Nephron (organoid): Measurements from ENCODE around the gene SLC6A16.

Source experiments
- H3K27ac Mint-ChIP-seq, 3 experiments: 2 replicates each; pipeline ENCODE4 v1.8.0; 2020; ENCODE audit warnings: mixed read lengths in 3 of 3, mild to moderate bottlenecking in 2 of 3, moderate library complexity in 1 of 3
- H3K27me3 Mint-ChIP-seq: 2 replicates; pipeline ENCODE4 v1.8.0; 2021; ENCODE audit warnings: low read depth, mild to moderate bottlenecking, moderate library complexity, mixed read lengths
- H3K36me3 Mint-ChIP-seq: 2 replicates; pipeline ENCODE4 v1.8.0; 2020; ENCODE audit warnings: low read depth, mixed read lengths
- H3K4me1 Mint-ChIP-seq: 2 replicates; pipeline ENCODE4 v1.8.0; 2020; ENCODE audit warnings: mixed read lengths
- H3K4me3 Mint-ChIP-seq, 3 experiments: 2 replicates each; pipeline ENCODE4 v1.8.0; 2020; ENCODE audit warnings: mild to moderate bottlenecking in 3 of 3, mixed read lengths in 3 of 3, moderate library complexity in 2 of 3
- H3K9me3 Mint-ChIP-seq: 2 replicates; pipeline ENCODE4 v1.8.0; 2020; ENCODE audit warnings: mixed read lengths
- TF ChIP-seq, protein P1 (sequence below), 3 experiments: fragments of 200-600 bp; sonication (generic); IDR thresholded peaks; one replicate each; pipeline ENCODE4 v1.5.0; 2021; ENCODE audit warnings: antibody characterized with exemption in 3 of 3; ENCODE audit not compliant: unreplicated experiment in 3 of 3

The SLC6A16 gene

DNA sequence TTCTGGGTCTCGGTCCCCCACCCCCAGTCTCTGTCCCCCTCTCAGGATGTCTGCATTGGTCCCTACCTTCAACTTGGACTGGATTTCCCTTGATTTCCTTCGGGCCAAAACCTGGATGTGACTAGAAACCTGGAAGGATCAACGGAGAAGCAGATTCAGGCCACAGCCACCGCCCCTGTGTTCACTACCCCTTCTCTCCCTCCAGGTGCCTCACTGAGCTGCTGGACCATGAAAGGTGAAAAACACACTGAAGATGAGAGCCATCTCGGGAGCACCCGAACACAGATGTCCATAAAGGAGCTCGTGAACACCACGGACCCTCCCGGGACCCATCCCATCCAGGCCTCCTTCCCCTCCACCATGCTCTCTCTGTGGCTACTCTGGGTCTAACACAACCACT lies 32.2 kb upstream of the SLC6A16 start:
- TF ChIP-seq, protein P1, sequence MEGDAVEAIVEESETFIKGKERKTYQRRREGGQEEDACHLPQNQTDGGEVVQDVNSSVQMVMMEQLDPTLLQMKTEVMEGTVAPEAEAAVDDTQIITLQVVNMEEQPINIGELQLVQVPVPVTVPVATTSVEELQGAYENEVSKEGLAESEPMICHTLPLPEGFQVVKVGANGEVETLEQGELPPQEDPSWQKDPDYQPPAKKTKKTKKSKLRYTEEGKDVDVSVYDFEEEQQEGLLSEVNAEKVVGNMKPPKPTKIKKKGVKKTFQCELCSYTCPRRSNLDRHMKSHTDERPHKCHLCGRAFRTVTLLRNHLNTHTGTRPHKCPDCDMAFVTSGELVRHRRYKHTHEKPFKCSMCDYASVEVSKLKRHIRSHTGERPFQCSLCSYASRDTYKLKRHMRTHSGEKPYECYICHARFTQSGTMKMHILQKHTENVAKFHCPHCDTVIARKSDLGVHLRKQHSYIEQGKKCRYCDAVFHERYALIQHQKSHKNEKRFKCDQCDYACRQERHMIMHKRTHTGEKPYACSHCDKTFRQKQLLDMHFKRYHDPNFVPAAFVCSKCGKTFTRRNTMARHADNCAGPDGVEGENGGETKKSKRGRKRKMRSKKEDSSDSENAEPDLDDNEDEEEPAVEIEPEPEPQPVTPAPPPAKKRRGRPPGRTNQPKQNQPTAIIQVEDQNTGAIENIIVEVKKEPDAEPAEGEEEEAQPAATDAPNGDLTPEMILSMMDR (IDR thresholded peaks at IDR 0.05; ENCODE audit: unreplicated experiment in 3 of 3), result no peak
- no peaks in the 10 kb centered on the region for H3K9me3 Mint-ChIP-seq

DNA sequence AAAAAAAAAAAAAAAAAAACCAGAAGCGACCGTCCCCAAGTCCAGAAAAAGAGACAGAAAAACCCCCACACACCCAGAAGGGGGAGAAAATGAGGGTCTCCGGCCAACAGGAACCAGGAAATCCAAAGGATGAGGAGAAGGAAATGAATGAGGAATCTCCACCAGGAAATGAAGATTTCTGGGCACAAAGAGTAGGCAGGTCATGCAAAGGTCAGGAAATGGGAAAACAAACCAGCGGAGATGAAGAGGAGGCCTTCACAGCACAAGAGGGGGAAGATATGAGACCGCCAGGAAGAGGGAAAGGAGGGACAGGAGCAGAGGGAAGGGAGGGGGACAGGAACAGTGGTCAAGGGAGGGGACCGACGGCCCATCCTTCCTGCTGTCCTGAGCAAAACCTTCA lies 31.4 kb upstream of the SLC6A16 start:
- H3K4me1 Mint-ChIP-seq, result peaks cover 23% of the 10 kb centered on the region
- peak overlapping the region; percentile 65 to 78 (median 72) for H3K4me3 Mint-ChIP-seq
- TF ChIP-seq, protein P1 (IDR thresholded peaks at IDR 0.05; ENCODE audit: unreplicated experiment in 3 of 3), result no peak
- peak overlapping the region; percentile 78 to 91 (median 89) for H3K27ac Mint-ChIP-seq
- H3K27me3 Mint-ChIP-seq, result peaks cover 3% of the 10 kb centered on the region
- peaks cover 76% of the 10 kb centered on the region for H3K36me3 Mint-ChIP-seq
- H3K9me3 Mint-ChIP-seq, result no peaks in the 10 kb centered on the region

More for the DNA sequence above, 32.2 kb upstream of the SLC6A16 start:
- Mint-ChIP-seq H3K36me3 (peaks cover 69% of the 10 kb centered on the region), H3K4me1 (peaks cover 23% of the 10 kb centered on the region), H3K27ac (peak overlapping the region; percentile 37 to 91 (median 78)), H3K4me3 (peak overlapping the region; percentile 32 to 67 (median 59)), H3K27me3 (peaks cover 3% of the 10 kb centered on the region)

DNA sequence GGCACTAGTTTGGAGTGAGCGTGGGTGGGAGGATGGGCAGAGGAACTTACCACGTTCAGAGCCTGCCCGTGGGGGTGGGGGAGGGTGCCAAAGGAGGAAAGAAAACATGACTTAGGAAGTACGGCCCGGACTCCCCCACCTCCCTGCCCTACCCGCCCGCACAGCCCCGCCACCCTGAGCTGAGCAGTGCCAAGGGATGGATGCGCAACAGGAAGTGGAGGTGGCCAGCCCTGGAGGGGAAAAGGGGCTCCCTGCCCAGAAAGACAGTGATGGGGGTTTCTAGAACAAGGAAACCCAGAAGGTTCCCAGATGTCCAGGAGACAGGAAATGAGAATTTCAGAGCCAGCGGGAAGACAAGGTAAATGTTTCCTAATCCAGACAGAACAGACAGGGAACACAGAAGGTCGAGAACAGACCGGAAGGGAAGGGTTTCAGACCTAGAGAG lies 30.9 kb upstream of the SLC6A16 start:
- Mint-ChIP-seq H3K36me3 (peaks cover 80% of the 10 kb centered on the region), H3K9me3 (no peaks in the 10 kb centered on the region), H3K27me3 (no peaks in the 10 kb centered on the region), H3K4me3 (peak overlapping the region; percentile 65 to 78 (median 72)), H3K27ac (peak overlapping the region; percentile 78 to 91 (median 89)), H3K4me1 (peaks cover 23% of the 10 kb centered on the region)
- TF ChIP-seq, protein P1 (IDR thresholded peaks at IDR 0.05; ENCODE audit: unreplicated experiment in 3 of 3), result no peak

DNA sequence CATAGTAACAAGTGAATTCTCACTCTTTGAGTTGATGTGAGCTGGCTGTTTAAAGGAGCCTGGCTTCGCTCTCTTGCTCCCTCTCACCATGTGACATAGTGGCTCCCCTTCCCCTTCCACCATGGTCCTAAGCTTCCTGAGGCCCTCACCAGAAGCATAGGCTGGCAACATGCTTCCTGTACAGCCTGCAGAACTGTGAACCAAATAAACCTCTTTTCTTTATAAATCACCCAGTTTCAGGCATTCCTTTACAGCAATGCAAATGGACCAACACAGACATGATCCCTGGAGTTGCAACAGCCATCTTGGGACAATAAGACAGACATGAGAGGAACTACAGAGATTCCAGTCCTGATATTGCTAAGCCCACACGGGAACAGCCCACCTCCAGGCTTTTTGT lies 24.6 kb upstream of the SLC6A16 start:
- Mint-ChIP-seq H3K4me1 (peaks cover 4% of the 10 kb centered on the region), H3K4me3 (no peak overlapping the region), H3K27me3 (no peaks in the 10 kb centered on the region), H3K36me3 (peaks cover 92% of the 10 kb centered on the region), H3K27ac (no peak overlapping the region), H3K9me3 (no peaks in the 10 kb centered on the region)
- TF ChIP-seq, protein P1 (IDR thresholded peaks at IDR 0.05; ENCODE audit: unreplicated experiment in 3 of 3), result no peak

DNA sequence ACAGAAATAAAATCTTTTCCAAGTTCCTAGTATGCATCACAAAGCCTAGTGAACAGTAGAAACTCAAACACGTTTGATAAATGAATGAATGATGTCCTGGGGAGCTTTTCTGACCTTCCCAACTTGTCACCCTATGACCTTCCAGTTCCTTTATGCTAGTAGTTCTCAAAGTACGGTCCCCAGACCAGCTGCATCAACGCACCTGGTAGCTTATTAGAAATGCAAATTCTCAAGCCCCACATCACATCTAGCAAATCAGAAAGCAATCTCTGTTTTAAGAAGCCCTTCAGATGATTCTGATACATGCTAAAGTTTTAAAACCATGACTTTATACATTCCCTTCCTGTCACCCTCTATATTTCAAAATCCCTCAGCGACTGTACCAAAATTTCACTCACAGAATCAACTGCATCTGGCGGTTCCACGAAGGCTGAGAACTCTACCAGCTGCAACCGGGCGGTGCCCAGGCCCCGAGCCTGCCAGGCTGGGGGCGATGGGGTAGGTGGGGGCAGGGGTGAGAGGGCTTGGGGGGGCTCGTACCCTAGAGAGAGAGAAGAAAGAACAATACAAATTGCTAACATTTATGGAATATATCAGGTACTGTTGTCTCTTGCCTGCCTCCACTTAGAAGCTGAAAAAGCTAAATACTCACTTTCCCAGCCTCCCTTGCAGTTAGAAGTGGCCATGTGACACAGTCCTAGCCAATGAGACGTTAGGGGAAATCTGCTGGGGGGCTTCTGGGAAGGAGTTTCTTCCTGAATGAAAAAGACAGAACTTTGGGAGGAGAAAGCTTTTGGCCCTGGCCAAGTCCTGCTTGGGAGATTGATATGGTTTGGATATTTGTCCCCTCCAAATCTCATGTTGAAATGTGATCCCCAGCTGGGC lies 23.6 kb upstream of the SLC6A16 start:
- TF ChIP-seq, protein P1 (IDR thresholded peaks at IDR 0.05; ENCODE audit: unreplicated experiment in 3 of 3), result no peak
- no peaks in the 10 kb centered on the region for H3K27me3 Mint-ChIP-seq
- H3K9me3 Mint-ChIP-seq, result no peaks in the 10 kb centered on the region
- H3K36me3 Mint-ChIP-seq, result peaks cover 92% of the 10 kb centered on the region
- H3K27ac Mint-ChIP-seq, result peak overlapping the region in 1 of 3 experiments; percentile 29
- peaks cover 4% of the 10 kb centered on the region for H3K4me1 Mint-ChIP-seq
- H3K4me3 Mint-ChIP-seq, result no peak overlapping the region
